Esophagus squamous epithelium (tissue), 4 donors: ENCODE measurements around the gene GLIS1.

Experiments used
- CTCF ChIP-seq, 6 experiments: fragments of 450-650 bp in 4 of 6; fragments of 200-600 bp in 2 of 6; sonication (generic) in 2 of 6; IDR thresholded peaks; one replicate each; pipeline ENCODE4 v1.5.1; 2016 to 2019; ENCODE audit warnings: antibody characterized with exemption in 6 of 6, mild to moderate bottlenecking in 4 of 6, moderate library complexity in 4 of 6
- POLR2A ChIP-seq, 4 donors: fragments of 450-650 bp; IDR thresholded peaks; one replicate each; pipeline ENCODE4 v1.6.1; 2017; ENCODE audit warnings: antibody characterized with exemption in 4 of 4, mild to moderate bottlenecking in 4 of 4, moderate library complexity in 3 of 4

DNA sequence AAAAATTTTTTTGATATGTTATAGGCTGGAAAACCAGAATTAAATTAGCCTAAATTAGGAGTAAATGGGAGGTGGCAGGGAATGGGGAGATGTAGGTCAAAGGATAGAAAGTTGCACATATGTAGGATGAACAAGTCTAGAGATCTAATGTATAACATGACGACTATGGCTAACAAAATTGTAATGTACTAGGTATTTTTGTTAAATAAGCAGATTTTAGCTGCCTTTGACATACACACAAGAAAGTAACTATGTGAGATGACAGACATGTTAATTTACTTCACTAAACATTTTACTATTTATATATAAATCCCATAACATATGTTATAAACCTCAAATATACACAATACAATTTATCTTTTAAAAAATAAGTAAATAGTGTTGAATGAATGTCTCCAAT lies 30.2 kb upstream of the GLIS1 start:
- TF ChIP-seq CTCF (IDR thresholded peaks at IDR 0.05) (no peak), POLR2A (IDR thresholded peaks at IDR 0.05) (no peak)
